ENCODE measurements around the gene ANKRD36B. TPM values are rescaled to one million over a fixed set of nuclear protein-coding genes. Genes with fewer than 3 reads are reported as not detected.
"Not testable (repeated sequence)": the region's sequence is repeated elsewhere in the genome, so short reads cannot be mapped to it uniquely, and the experiment has no call there.

Gene ANKRD36B
- total and polyA plus RNA-seq, 5 donors = 4.8 to 9.3 (median 8.5) TPM

DNA sequence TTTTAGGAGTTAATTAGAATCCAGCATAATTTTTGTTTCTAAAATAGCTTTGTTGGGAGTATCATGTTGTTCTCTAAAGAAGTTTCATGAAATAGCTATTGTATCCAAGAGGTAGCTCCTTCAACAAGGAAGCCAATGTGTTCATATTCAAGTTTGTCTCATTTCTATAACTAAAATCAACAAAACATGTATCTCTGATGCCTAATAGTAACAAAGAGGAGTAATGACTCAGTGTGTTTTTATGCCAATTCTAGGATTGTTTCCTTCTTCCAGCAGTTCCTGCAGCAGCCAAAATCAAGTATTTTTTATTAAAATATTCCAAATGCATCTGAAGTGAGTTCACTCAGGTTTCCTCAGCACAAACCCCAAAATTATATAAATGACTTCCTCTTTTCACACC lies 41.1 kb downstream of the ANKRD36B start:
- H3K27ac ChIP-seq (ENCODE audit: low read length); H3K4me3 ChIP-seq (ENCODE audit: low read length); intact Hi-C loops (cut with DNase I); ATAC-seq; H3K27me3 ChIP-seq (ENCODE audit: control insufficient read depth, insufficient read depth); H3K4me1 ChIP-seq (ENCODE audit: control insufficient read depth, insufficient read depth, low read length); H3K9me3 ChIP-seq (ENCODE audit: control insufficient read depth, low read length); DNase-seq: not testable (repeated sequence)

DNA sequence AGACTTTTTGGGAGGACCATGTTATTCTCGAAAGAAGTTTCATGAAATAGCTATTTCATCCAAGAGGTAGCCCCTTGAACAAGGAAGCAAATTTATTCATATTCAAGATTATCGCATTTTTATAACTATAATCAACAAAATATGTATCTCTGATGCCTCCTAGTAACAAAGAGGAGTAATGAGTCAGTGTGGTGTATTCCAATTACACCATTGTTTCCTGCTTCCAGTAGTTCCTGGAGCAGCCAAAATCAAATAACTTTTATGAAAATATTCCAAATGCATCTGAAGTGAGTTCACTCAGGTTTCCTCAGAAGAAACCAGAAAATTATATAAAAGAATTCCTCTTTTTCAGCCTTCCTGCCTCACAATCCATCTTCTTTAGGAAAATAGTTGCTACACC lies 43.0 kb downstream of the ANKRD36B start:
- Histone ChIP-seq H3K27me3 (ENCODE audit: control insufficient read depth, insufficient read depth) (no peaks in the 10 kb centered on the region), H3K27ac (ENCODE audit: low read length) (no peak overlapping the region), H3K4me3 (ENCODE audit: low read length) (no peak overlapping the region), H3K4me1 (ENCODE audit: control insufficient read depth, insufficient read depth, low read length) (no peaks in the 10 kb centered on the region), H3K9me3 (ENCODE audit: control insufficient read depth, low read length) (no peaks in the 10 kb centered on the region)
- no peak for DNase-seq
- intact Hi-C loops (cut with DNase I) = no loop called here
- no peak for ATAC-seq
- 86% methylated on average over 2 of the region's 2 CpGs for WGBS

DNA sequence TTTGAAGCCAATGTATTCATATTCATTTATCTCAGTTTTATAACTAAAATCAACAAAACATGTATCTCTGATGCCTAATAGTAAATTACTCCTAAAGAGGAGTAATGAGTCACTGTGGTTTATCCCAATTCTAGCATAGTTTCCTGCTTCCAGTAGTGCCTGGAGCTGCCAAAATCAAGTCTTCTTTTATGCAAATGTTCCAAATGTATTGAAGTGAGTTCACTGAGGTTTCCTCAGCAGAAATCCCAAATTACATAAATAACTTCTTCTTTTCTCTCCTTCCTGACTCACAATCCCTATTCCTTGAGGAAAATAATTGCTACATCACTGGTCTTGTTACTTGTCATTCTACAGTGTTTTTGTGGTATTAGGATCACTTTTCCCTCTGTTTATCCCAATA lies 44.8 kb downstream of the ANKRD36B start:
- not testable (repeated sequence) for DNase-seq

DNA sequence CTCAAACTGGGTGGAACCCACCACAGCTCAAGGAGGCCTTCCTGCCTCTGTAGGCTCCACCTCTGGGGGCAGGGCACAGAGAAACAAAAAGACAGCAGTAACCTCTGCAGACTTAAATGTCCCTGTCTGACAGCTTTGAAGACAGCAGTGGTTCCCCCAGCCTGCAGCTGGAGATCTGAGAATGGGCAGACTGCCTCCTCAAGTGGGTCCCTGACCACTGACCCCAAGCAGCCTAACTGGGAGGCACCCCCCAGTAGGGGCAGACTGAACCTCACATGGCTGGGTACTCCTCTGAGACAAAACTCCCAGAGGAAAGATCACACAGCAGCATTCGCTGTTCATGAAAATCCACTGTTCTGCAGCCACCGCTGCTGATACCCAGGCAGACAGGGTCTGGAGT lies 63.8 kb downstream of the ANKRD36B start:
- intact Hi-C loops (cut with DNase I); H3K4me1 ChIP-seq (ENCODE audit: control insufficient read depth, insufficient read depth, low read length); H3K4me3 ChIP-seq (ENCODE audit: low read length); DNase-seq; ATAC-seq; H3K9me3 ChIP-seq (ENCODE audit: control insufficient read depth, low read length); H3K27me3 ChIP-seq (ENCODE audit: control insufficient read depth, insufficient read depth); H3K27ac ChIP-seq (ENCODE audit: low read length): not testable (repeated sequence)
- 100% methylated on average over 2 of the region's 2 CpGs for WGBS

More for the DNA sequence above, 44.8 kb downstream of the ANKRD36B start:
- H3K27me3 ChIP-seq (ENCODE audit: control insufficient read depth, insufficient read depth); ATAC-seq; intact Hi-C loops (cut with DNase I); H3K27ac ChIP-seq (ENCODE audit: low read length); H3K9me3 ChIP-seq (ENCODE audit: control insufficient read depth, low read length); H3K4me1 ChIP-seq (ENCODE audit: control insufficient read depth, insufficient read depth, low read length); H3K4me3 ChIP-seq (ENCODE audit: low read length): not testable (repeated sequence)

DNA sequence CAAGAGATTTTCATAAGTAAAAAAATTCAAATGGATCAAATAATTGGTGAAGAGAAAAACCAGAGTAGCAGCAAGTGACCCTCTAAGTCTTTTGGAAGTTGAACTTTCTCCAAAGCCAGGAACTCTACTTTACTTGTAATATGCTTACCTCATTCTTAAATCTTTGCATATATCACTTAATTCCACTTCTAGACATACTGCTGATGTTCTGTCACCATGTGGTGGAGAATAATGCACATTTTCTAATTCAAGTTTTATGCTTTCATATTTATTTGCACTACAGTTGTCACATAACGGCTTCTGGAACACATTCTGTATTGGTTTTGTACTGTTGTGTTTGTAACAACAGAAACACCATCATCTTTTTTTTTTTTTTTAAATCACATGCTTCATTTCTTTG lies 65.9 kb downstream of the ANKRD36B start:
- DNase-seq; ATAC-seq; H3K4me1 ChIP-seq (ENCODE audit: control insufficient read depth, insufficient read depth, low read length); intact Hi-C loops (cut with DNase I); H3K27me3 ChIP-seq (ENCODE audit: control insufficient read depth, insufficient read depth); H3K27ac ChIP-seq (ENCODE audit: low read length); H3K9me3 ChIP-seq (ENCODE audit: control insufficient read depth, low read length); H3K4me3 ChIP-seq (ENCODE audit: low read length): not testable (repeated sequence)
- 100% methylated on average over 1 of the region's 1 CpG for WGBS

DNA sequence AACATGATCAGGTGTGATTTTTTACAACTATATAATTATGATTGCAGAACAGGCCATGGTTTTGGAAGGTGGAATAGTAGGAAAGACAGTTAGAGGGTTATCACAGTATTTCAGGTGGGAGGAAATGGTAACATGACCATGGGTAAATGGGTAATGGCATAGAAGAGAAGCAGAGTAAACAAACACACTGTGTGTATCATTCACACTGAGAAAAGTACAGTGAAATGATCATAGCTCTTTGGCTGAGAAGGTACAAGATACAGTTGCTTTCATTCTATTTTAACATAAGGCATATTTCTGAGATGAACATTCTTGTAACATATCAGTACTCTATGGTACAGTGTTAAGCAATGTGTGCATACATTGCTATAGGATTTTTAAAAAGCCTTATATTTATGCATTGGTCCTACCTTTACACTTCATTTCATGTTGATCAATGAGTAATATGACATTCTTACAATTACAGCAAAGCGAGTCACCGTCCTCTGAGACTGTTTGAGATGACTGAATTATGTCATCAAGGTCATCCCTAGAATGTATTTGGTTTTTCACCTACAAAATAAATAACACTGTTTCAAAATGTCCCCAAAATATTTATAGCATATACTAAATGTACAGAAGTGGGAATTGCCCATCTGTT lies 66.6 kb downstream of the ANKRD36B start:
- no CpG with 5 or more reads among the region's 2 CpGs for WGBS
- H3K27me3 ChIP-seq (ENCODE audit: control insufficient read depth, insufficient read depth); intact Hi-C loops (cut with DNase I); H3K27ac ChIP-seq (ENCODE audit: low read length); H3K4me1 ChIP-seq (ENCODE audit: control insufficient read depth, insufficient read depth, low read length); ATAC-seq; DNase-seq; H3K4me3 ChIP-seq (ENCODE audit: low read length); H3K9me3 ChIP-seq (ENCODE audit: control insufficient read depth, low read length): not testable (repeated sequence)

DNA sequence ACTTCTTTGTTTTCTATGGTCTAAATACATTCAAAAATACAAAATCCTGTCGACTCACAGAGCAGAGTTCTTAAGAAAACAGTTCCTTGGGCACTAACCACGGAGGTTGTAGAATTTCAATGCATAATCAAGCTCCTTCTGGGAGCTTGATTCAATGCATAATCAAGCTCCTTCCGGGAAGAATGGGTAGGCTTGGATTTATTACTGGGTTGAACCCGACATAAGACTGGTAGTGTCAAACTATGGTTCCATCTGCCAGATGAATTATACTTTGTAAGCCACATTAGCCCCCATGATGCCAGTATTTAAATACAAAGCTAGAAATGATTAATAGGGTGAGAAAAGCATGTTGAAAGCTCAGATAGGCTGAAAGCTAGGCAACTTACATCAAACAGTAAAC lies 94.0 kb downstream of the ANKRD36B start:
- H3K4me3 ChIP-seq (ENCODE audit: low read length); H3K9me3 ChIP-seq (ENCODE audit: control insufficient read depth, low read length); H3K4me1 ChIP-seq (ENCODE audit: control insufficient read depth, insufficient read depth, low read length); H3K27ac ChIP-seq (ENCODE audit: low read length); intact Hi-C loops (cut with DNase I); DNase-seq; H3K27me3 ChIP-seq (ENCODE audit: control insufficient read depth, insufficient read depth); ATAC-seq: not testable (repeated sequence)
- WGBS = 100% methylated on average over 1 of the region's 4 CpGs

DNA sequence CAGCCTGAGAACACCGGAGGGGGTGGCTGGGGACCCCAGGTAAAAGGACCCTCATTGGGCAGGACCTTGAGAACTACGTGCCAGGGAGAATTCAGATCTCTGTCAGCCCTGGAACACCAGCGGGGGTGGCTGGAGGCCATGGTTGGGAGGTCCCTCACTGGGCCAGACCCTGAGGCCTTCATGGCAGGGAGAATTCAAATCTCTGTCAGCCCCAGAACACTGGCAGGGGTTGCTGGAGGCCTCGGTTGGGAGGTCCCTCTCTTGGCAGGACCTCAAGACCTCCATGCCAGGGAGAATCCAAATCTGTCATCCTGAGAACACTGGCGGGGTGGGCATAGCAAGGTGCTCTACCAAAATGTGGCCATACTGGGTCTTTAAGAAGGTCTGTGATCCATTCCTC lies 99.5 kb downstream of the ANKRD36B start:
- H3K27me3 ChIP-seq (ENCODE audit: control insufficient read depth, insufficient read depth); H3K27ac ChIP-seq (ENCODE audit: low read length); H3K4me1 ChIP-seq (ENCODE audit: control insufficient read depth, insufficient read depth, low read length); ATAC-seq; H3K9me3 ChIP-seq (ENCODE audit: control insufficient read depth, low read length); H3K4me3 ChIP-seq (ENCODE audit: low read length); intact Hi-C loops (cut with DNase I): not testable (repeated sequence)
- WGBS = 95% methylated on average over 4 of the region's 5 CpGs
- peak; percentile 8 to 62 (median 30) for DNase-seq

Other genes starting within 250 kb of the ANKRD36B start
- gene COX5B, start 56.2 kb upstream of the ANKRD36B start, total RNA-seq = 1,000 to 10,000 TPM in 3 of 4 donors, 100 to 1,000 TPM in 1; 893 to 1,145 (median 1,032) TPM
- gene COX5B, start 56.2 kb upstream of the ANKRD36B start, polyA plus RNA-seq = 2,498 TPM
- 10 to 100 TPM; 60.0 to 71.5 (median 65.7) TPM for gene ACTR1B, start 74.2 kb upstream of the ANKRD36B start, total RNA-seq
- 57.4 TPM for gene ACTR1B, start 74.2 kb upstream of the ANKRD36B start, polyA plus RNA-seq
- 1 to 10 TPM; 3.8 to 8.3 (median 4.5) TPM for gene C2orf92, start 79.8 kb upstream of the ANKRD36B start, total RNA-seq
- 7.4 TPM for gene C2orf92, start 79.8 kb upstream of the ANKRD36B start, polyA plus RNA-seq
- 1 to 10 TPM in 3 of 4 donors, under 1 TPM in 1; 0.62 to 1.5 (median 1.1) TPM for gene ZAP70, start 123.7 kb upstream of the ANKRD36B start, total RNA-seq
- 1.3 TPM for gene ZAP70, start 123.7 kb upstream of the ANKRD36B start, polyA plus RNA-seq

All from right cardiac atrium (tissue), 5 donors.